Body of pancreas (tissue), 4 donors: ENCODE data around the gene PTPRM. TPM values are rescaled to one million over a fixed set of nuclear protein-coding genes. Genes with fewer than 3 reads are reported as not detected.

Experiments
- ATAC-seq: fragments of 150-250 bp; one replicate; pipeline ENCODE4 v1.9.1; 2016
- DNase-seq, 4 donors: peaks; one replicate each; pipeline ENCODE4 v3.0.0-alpha.2; 2019
- H3K27ac ChIP-seq, 4 donors: fragments of 200-600 bp; sonication (generic); 1 replicate in 3 of 4; 2 replicates in 1 of 4; pipeline versions ENCODE4 v1.5.1 to v1.6.1; 2016 to 2019; ENCODE audit warnings: mild to moderate bottlenecking in 1 of 4, mixed read lengths in 1 of 4, moderate library complexity in 1 of 4
- H3K27me3 ChIP-seq, 2 donors: fragments of 200-600 bp; sonication (generic); one replicate each; pipeline ENCODE4 v1.6.0; 2016; ENCODE audit warnings: mild to moderate bottlenecking in 1 of 2
- H3K36me3 ChIP-seq, 2 donors: fragments of 200-600 bp; sonication (generic); replicated peaks in 1 of 2; 2 replicates each; pipeline ENCODE4 v1.5.1; 2016; ENCODE audit warnings: low read depth in 2 of 2; ENCODE audit not compliant: insufficient read depth in 1 of 2
- H3K4me1 ChIP-seq: fragments of 200-600 bp; sonication (generic); one replicate; pipeline ENCODE4 v1.6.0; 2016
- H3K4me3 ChIP-seq, 2 donors: fragments of 200-600 bp; sonication (generic); 1 replicate in 1 of 2; 2 replicates in 1 of 2; pipeline ENCODE4 v1.5.1; 2016 to 2019
- H3K9me3 ChIP-seq, 3 donors: fragments of 200-600 bp; sonication (generic); 1 replicate in 2 of 3; 2 replicates in 1 of 3; pipeline ENCODE4 v1.5.1; 2016
- CTCF ChIP-seq, 7 experiments: fragments of 450-650 bp in 4 of 7; fragments of 200-600 bp in 3 of 7; sonication (generic) in 3 of 7; IDR thresholded peaks; one replicate each; pipeline ENCODE4 v1.5.1; 2016 to 2019; ENCODE audit warnings: antibody characterized with exemption in 7 of 7
- POLR2A ChIP-seq, 3 donors: fragments of 450-650 bp; IDR thresholded peaks; one replicate each; pipeline ENCODE4 v1.6.1; 2016; ENCODE audit warnings: antibody characterized with exemption in 3 of 3, mild to moderate bottlenecking in 2 of 3
- WGBS, 2 donors: methylation state at CpG; one replicate each; pipeline ENCODE4 v1.1.5; 2017; 5-methylcytosine and 5-hydroxymethylcytosine counted together
- intact Hi-C: fragments of 100-400 bp; cut with DNase I; formaldehyde crosslinking; loops from one replicate; pipeline ENCODE4 v1.15.1; 2023
- total RNA-seq, 2 donors: library from RNA; depleted of rRNA; stranded (reverse); fragments of >200 nt; gene quantifications; one replicate each; pipeline ENCODE4 v1.1.0, GENCODE V29; 2016

PTPRM gene
- total RNA-seq, 2 donors from 2014 or later: 38.2 to 48.0 TPM

- Histone ChIP-seq H3K27me3 (no peaks in the 10 kb centered on the region), H3K36me3 (no peaks in the 10 kb centered on the region), H3K4me1 (peaks cover 6% of the 10 kb centered on the region), H3K9me3 (no peaks in the 10 kb centered on the region), H3K4me3 (no peak overlapping the region), H3K27ac (no peak overlapping the region)
- peak; percentile 12 for ATAC-seq
- TF ChIP-seq CTCF (IDR thresholded peaks at IDR 0.05) (no peak), POLR2A (IDR thresholded peaks at IDR 0.05) (no peak)
- intact Hi-C loops: no loop called here
- WGBS, 2 donors: 28 to 44% methylated on average over 2 of the region's 2 CpGs
- DNase-seq: no peak
These were observed 547.4 kb downstream of the PTPRM start for GRCh38 chr18:8114480-8114879.

GRCh38 chr18:8116341-8117005 is 549.4 kb downstream of the PTPRM start:
- no peak for ATAC-seq
- peaks cover 6% of the 10 kb centered on the region for H3K4me1 ChIP-seq
- 76 to 83% methylated on average over 2 of the region's 2 CpGs for WGBS, 2 donors
- no peaks in the 10 kb centered on the region for H3K9me3 ChIP-seq
- no peak overlapping the region for H3K27ac ChIP-seq
- H3K4me3 ChIP-seq: no peak overlapping the region
- intact Hi-C loops: no loop called here
- no peak for TF ChIP-seq CTCF (IDR thresholded peaks at IDR 0.05)
- no peak for TF ChIP-seq POLR2A (IDR thresholded peaks at IDR 0.05)
- H3K36me3 ChIP-seq: no peaks in the 10 kb centered on the region
- DNase-seq: peak in 1 of 4 donors; percentile 13
- no peaks in the 10 kb centered on the region for H3K27me3 ChIP-seq

GRCh38 chr18:8117006-8117371 is 549.9 kb downstream of the PTPRM start:
- TF ChIP-seq CTCF (IDR thresholded peaks at IDR 0.05) (no peak), POLR2A (IDR thresholded peaks at IDR 0.05) (no peak)
- ATAC-seq: no peak
- no peaks in the 10 kb centered on the region for H3K27me3 ChIP-seq
- H3K4me3 ChIP-seq: no peak overlapping the region
- H3K4me1 ChIP-seq: peaks cover 6% of the 10 kb centered on the region
- H3K36me3 ChIP-seq: no peaks in the 10 kb centered on the region
- WGBS, 2 donors: 94 to 96% methylated on average over 2 of the region's 2 CpGs
- H3K9me3 ChIP-seq: no peaks in the 10 kb centered on the region
- intact Hi-C loops: no loop called here
- no peak for DNase-seq
- H3K27ac ChIP-seq: no peak overlapping the region

- Histone ChIP-seq H3K27ac (no peak overlapping the region), H3K9me3 (no peaks in the 10 kb centered on the region)
These were observed 554.0 kb downstream of the PTPRM start for GRCh38 chr18:8121101-8121500.

More at GRCh38 chr18:8121101-8121500, 554.0 kb downstream of the PTPRM start:
- H3K36me3 ChIP-seq: no peaks in the 10 kb centered on the region
- TF ChIP-seq CTCF (IDR thresholded peaks at IDR 0.05): no peak
- TF ChIP-seq POLR2A (IDR thresholded peaks at IDR 0.05): no peak
- H3K4me3 ChIP-seq: no peak overlapping the region
- WGBS, 2 donors: 92 to 100% methylated on average over 1 of the region's 1 CpG
- H3K27me3 ChIP-seq: no peaks in the 10 kb centered on the region
- DNase-seq (no peak), ATAC-seq (no peak)
- intact Hi-C loops: no loop called here
- peaks cover 4% of the 10 kb centered on the region for H3K4me1 ChIP-seq
